ENCODE results near the gene HK2. TPM values are rescaled to one million over a fixed set of nuclear protein-coding genes. Genes with fewer than 3 reads are reported as not detected.

HK2 gene
- total RNA-seq, 1 donor from 2014 or later, result 8.1 TPM

DNA sequence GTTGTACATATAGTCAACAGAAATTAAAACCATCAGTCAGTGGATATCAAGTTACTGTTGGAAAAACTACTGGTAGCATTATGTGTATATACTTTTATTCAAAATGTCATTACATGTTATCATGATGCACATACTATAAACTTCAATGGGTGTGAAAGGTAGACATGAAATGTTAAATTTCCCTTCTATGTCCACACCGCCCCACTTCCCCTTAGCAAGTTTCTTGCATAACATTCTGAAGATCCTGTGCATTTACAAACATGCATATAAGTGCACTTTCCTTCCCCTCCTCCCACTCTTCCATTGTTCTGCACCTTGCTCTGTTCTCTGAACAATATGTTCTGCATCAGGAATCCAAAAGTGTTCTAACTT lies 16.6 kb upstream of the HK2 start:
- Mint-ChIP-seq H3K9me3 (ENCODE audit: unreplicated experiment) (no peaks in the 10 kb centered on the region), H3K27me3 (ENCODE audit: unreplicated experiment) (no peaks in the 10 kb centered on the region), H3K4me1 (ENCODE audit: low read depth, unreplicated experiment) (peaks cover 3% of the 10 kb centered on the region), H3K27ac (ENCODE audit: unreplicated experiment) (no peak overlapping the region), H3K4me3 (ENCODE audit: unreplicated experiment) (no peak overlapping the region), H3K36me3 (ENCODE audit: unreplicated experiment) (no peaks in the 10 kb centered on the region)
- DNase-seq, result no peak
- TF ChIP-seq, protein P1, sequence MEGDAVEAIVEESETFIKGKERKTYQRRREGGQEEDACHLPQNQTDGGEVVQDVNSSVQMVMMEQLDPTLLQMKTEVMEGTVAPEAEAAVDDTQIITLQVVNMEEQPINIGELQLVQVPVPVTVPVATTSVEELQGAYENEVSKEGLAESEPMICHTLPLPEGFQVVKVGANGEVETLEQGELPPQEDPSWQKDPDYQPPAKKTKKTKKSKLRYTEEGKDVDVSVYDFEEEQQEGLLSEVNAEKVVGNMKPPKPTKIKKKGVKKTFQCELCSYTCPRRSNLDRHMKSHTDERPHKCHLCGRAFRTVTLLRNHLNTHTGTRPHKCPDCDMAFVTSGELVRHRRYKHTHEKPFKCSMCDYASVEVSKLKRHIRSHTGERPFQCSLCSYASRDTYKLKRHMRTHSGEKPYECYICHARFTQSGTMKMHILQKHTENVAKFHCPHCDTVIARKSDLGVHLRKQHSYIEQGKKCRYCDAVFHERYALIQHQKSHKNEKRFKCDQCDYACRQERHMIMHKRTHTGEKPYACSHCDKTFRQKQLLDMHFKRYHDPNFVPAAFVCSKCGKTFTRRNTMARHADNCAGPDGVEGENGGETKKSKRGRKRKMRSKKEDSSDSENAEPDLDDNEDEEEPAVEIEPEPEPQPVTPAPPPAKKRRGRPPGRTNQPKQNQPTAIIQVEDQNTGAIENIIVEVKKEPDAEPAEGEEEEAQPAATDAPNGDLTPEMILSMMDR (IDR thresholded peaks at IDR 0.05; ENCODE audit: partially characterized antibody, unreplicated experiment), result no peak

DNA sequence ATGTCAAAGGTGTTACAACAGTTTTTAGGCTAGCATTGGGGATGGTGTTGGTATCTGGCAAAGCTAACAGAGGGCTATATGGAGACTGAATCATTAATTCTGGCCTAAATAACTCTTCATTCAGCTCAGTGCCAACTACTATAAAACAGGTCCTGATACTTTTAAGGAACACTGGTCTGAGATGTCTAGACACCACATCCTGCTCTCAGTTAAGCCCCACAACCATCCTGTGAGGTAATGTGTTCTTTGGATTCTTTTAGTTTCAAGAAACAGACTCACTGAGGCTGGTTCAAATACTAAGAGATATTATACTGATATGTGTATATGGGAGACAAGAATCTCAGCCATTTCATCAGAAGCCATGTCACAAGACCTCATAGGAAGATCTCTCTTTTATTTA lies 14.2 kb upstream of the HK2 start:
- no peak for DNase-seq
- TF ChIP-seq, protein P1 (IDR thresholded peaks at IDR 0.05; ENCODE audit: partially characterized antibody, unreplicated experiment), result no peak
- no peak overlapping the region for H3K4me3 Mint-ChIP-seq (ENCODE audit: unreplicated experiment)
- peaks cover 3% of the 10 kb centered on the region for H3K4me1 Mint-ChIP-seq (ENCODE audit: low read depth, unreplicated experiment)
- H3K27ac Mint-ChIP-seq (ENCODE audit: unreplicated experiment), result no peak overlapping the region
- H3K9me3 Mint-ChIP-seq (ENCODE audit: unreplicated experiment), result no peaks in the 10 kb centered on the region
- no peaks in the 10 kb centered on the region for H3K36me3 Mint-ChIP-seq (ENCODE audit: unreplicated experiment)
- H3K27me3 Mint-ChIP-seq (ENCODE audit: unreplicated experiment), result no peaks in the 10 kb centered on the region

DNA sequence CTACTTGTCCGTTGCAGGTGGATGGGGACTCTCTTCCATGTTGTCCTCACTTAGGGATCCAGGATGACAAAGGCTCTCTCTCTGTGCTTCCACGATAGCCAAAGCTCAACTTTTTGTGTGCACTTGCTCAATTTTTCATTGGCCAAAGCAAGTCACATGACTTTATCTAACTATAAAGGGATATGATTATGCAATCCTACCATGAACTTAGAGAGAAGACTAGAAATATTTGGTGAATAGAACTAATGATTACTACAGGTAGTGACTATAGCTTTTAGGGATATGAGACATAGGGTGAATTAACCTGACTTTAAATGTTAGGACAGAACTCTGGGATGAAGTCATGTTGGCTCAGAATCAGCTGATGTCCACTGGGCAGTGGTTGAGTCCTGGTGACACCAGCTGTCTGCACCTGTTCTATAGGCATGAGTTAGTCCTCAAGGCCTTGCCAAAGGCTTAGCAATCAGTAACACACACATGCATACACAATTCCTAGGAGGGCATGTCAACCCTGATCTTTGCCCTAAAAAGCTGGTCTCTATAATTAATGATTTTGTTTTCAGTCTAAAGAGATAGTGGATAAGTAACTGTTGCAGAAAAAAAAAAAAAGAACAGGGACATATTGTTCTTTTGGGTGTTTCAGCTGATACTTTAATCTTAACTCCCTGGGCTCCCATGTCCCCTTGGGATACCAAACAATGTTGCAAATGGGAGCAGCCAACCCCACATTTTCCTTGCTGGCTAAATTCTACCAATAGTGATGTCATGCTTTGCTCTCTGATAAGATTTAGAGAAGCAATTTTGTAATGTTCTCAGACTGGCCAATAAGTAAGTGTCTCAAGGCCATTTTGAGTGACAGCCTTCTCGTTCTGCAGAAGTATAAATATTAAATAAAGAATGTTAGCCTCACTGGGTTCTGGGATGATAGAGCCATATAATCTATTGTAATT lies 12.5 kb upstream of the HK2 start:
- no peak overlapping the region for H3K27ac Mint-ChIP-seq (ENCODE audit: unreplicated experiment)
- peaks cover under 1% of the 10 kb centered on the region for H3K27me3 Mint-ChIP-seq (ENCODE audit: unreplicated experiment)
- no peak overlapping the region for H3K4me3 Mint-ChIP-seq (ENCODE audit: unreplicated experiment)
- TF ChIP-seq, protein P1 (IDR thresholded peaks at IDR 0.05; ENCODE audit: partially characterized antibody, unreplicated experiment), result no peak
- peaks cover 3% of the 10 kb centered on the region for H3K4me1 Mint-ChIP-seq (ENCODE audit: low read depth, unreplicated experiment)
- no peaks in the 10 kb centered on the region for H3K36me3 Mint-ChIP-seq (ENCODE audit: unreplicated experiment)
- no peak for DNase-seq
- no peaks in the 10 kb centered on the region for H3K9me3 Mint-ChIP-seq (ENCODE audit: unreplicated experiment)

DNA sequence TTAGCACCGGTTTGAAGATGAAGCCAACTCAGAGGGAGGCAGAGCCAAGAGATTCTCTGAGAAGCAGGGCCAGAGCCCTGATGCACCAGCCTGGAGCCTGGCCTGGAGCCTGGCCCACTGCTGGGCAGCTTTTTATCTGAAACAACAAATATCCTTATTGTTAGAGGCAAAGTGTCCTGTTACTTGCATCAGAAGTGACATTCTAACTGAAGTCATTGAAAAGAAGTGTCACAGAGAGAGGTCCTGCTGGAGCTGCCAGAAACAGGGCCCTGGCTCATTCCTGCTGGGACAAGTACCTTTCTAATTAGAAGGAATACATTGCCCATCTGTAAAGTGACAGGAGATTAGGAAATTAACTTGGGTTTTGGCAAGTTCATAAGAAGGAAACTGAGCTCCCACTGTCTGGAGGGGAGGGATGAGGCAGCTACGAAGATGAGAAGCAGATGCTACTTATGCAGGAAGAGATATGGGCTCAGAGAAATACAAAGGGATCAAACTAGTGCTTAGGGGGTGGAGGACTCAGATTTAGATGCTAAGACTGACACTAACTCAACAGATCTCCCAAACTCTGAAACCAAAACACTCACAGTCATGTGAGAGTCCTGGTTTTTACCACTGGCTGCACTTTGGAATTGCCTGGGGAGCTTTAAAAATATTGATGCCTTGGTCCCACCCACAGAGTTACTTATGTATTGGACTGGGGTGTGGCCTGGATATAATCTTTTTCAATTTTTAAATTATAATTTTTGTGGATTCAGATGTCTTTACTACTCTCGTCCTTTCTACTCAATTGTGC lies 11.0 kb upstream of the HK2 start:
- H3K27me3 Mint-ChIP-seq (ENCODE audit: unreplicated experiment), result peaks cover 2% of the 10 kb centered on the region
- H3K4me1 Mint-ChIP-seq (ENCODE audit: low read depth, unreplicated experiment), result no peaks in the 10 kb centered on the region
- H3K9me3 Mint-ChIP-seq (ENCODE audit: unreplicated experiment), result peaks cover 1% of the 10 kb centered on the region
- DNase-seq, result no peak
- H3K27ac Mint-ChIP-seq (ENCODE audit: unreplicated experiment), result no peak overlapping the region
- no peak overlapping the region for H3K4me3 Mint-ChIP-seq (ENCODE audit: unreplicated experiment)
- no peaks in the 10 kb centered on the region for H3K36me3 Mint-ChIP-seq (ENCODE audit: unreplicated experiment)
- TF ChIP-seq, protein P1 (IDR thresholded peaks at IDR 0.05; ENCODE audit: partially characterized antibody, unreplicated experiment), result no peak
